ENCODE measurements around the gene IFNL1. TPM values are rescaled to one million over a fixed set of nuclear protein-coding genes. Genes with fewer than 3 reads are reported as not detected.
A peak's percentile ranks its signal among the peaks of the same experiment; 100 is the strongest.
"Not testable (repeated sequence)": the region's sequence is repeated elsewhere in the genome, so short reads cannot be mapped to it uniquely, and the experiment has no call there.

IFNL1 gene
- total RNA-seq, 4 donors from 2014 or later = not detected

GRCh38 chr19:39329948-39330347 lies 33.7 kb downstream of the IFNL1 start:
- whole genome bisulfite sequencing, 2 donors = 83 to 86% methylated on average over 7 of the region's 7 CpGs
- no peak overlapping the region for H3K27ac ChIP-seq
- no peak for DNase-seq (ENCODE audit: low spot score in 2 of 2)

GRCh38 chr19:39332293-39332692 lies 36.1 kb downstream of the IFNL1 start:
- Histone ChIP-seq H3K4me1 (peaks cover 0 to 9% (median 0%) of the 10 kb centered on the region in 4 donors), H3K9me3 (no peaks in the 10 kb centered on the region), H3K27me3 (no peaks in the 10 kb centered on the region), H3K27ac (no peak overlapping the region), H3K36me3 (no peaks in the 10 kb centered on the region), H3K4me3 (no peak overlapping the region)
- no peak for DNase-seq (ENCODE audit: low spot score in 2 of 2)
- TF ChIP-seq POLR2A (IDR thresholded peaks at IDR 0.05) (no peak), EP300 (IDR thresholded peaks at IDR 0.05) (no peak), CTCF (IDR thresholded peaks at IDR 0.05) (no peak)
- 85% methylated on average over 7 of the region's 7 CpGs for WGBS, 2 donors

More at GRCh38 chr19:39329948-39330347, 33.7 kb downstream of the IFNL1 start:
- no peak for TF ChIP-seq POLR2A (IDR thresholded peaks at IDR 0.05)
- no peak for TF ChIP-seq CTCF (IDR thresholded peaks at IDR 0.05)
- TF ChIP-seq EP300 (IDR thresholded peaks at IDR 0.05) = no peak
- Histone ChIP-seq H3K4me1 (peaks cover 0 to 9% (median 0%) of the 10 kb centered on the region in 4 donors), H3K4me3 (no peak overlapping the region), H3K9me3 (no peaks in the 10 kb centered on the region), H3K36me3 (no peaks in the 10 kb centered on the region), H3K27me3 (no peaks in the 10 kb centered on the region)

DNA sequence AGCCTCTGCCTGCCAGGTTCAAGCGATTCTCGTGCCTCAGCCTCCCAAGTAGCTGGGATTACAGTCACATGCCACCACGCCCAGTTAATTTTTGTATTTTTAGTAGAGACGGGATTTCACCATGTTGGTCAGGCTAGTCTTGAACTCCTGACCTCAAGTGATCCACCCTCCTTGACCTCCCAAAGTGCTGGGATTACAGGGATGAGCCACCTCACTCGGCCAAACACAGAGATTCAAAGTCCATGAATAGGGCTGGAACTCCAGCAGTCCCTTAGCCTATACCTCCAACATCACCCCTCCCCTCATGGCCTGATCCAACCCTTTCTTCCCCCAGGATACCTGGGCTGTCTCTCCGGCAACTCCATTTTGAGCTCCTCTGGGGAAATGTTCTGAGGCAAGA lies 36.5 kb downstream of the IFNL1 start:
- H3K4me3 ChIP-seq; H3K27ac ChIP-seq; H3K4me1 ChIP-seq; H3K27me3 ChIP-seq; DNase-seq (ENCODE audit: low spot score in 2 of 2); H3K9me3 ChIP-seq; H3K36me3 ChIP-seq: not testable (repeated sequence)
- WGBS, 2 donors = 59 to 68% methylated on average over 6 of the region's 6 CpGs

DNA sequence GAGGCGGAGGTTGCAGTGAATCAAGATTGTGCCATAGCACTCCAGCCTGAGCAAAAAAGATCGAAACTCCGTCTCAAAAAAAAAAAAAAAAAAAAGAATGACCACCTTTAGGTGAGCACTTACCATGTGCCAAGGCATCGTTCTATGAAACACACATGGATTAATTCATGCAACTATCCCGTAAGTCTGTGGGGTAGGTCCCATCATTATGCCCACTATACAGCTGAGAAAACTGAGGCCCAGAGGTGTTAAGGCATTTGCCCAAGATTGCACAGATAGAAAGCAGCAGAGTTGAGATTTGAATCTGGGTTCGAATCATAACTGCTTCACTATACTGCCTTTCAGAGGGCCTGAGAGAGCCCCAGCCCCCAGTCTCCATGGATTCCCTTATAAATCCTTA lies 37.3 kb downstream of the IFNL1 start:
- no peak overlapping the region for H3K4me3 ChIP-seq
- H3K36me3 ChIP-seq = no peaks in the 10 kb centered on the region
- no peak overlapping the region for H3K27ac ChIP-seq
- DNase-seq (ENCODE audit: low spot score in 2 of 2) = no peak
- H3K9me3 ChIP-seq = no peaks in the 10 kb centered on the region
- TF ChIP-seq EP300 (IDR thresholded peaks at IDR 0.05) = no peak
- no peak for TF ChIP-seq CTCF (IDR thresholded peaks at IDR 0.05)
- no peak for TF ChIP-seq POLR2A (IDR thresholded peaks at IDR 0.05)
- H3K4me1 ChIP-seq = peaks cover 0 to under 1% (median 0%) of the 10 kb centered on the region in 4 donors
- no peaks in the 10 kb centered on the region for H3K27me3 ChIP-seq
- 89 to 94% methylated on average over 6 of the region's 6 CpGs for WGBS, 2 donors

- H3K27me3 ChIP-seq = no peaks in the 10 kb centered on the region
- H3K27ac ChIP-seq = peak overlapping the region in 1 of 4 donors; percentile 86
- H3K36me3 ChIP-seq = no peaks in the 10 kb centered on the region
- TF ChIP-seq CTCF (IDR thresholded peaks at IDR 0.05) = no peak
- no peaks in the 10 kb centered on the region for H3K4me1 ChIP-seq
- peak overlapping the region in 2 of 4 donors; percentile 37 to 45 for H3K4me3 ChIP-seq
- no peak for DNase-seq (ENCODE audit: low spot score in 2 of 2)
- 87 to 92% methylated on average over 5 of the region's 5 CpGs for WGBS, 2 donors
- H3K9me3 ChIP-seq = no peaks in the 10 kb centered on the region
Observed at GRCh38 chr19:39334444-39334976, 38.3 kb downstream of the IFNL1 start.

GRCh38 chr19:39335168-39335548 lies 39.0 kb downstream of the IFNL1 start:
- peak overlapping the region; percentile 19 to 45 (median 30) for H3K4me3 ChIP-seq
- 44 to 70% methylated on average over 6 of the region's 6 CpGs for WGBS, 2 donors

More at GRCh38 chr19:39335168-39335548, 39.0 kb downstream of the IFNL1 start:
- TF ChIP-seq POLR2A (IDR thresholded peaks at IDR 0.05) (no peak), CTCF (IDR thresholded peaks at IDR 0.05) (no peak), EP300 (IDR thresholded peaks at IDR 0.05) (no peak)
- H3K27me3 ChIP-seq = no peaks in the 10 kb centered on the region
- no peak for DNase-seq (ENCODE audit: low spot score in 2 of 2)
- peak overlapping the region in 3 of 4 donors; percentile 74 to 86 (median 79) for H3K27ac ChIP-seq
- no peaks in the 10 kb centered on the region for H3K9me3 ChIP-seq
- no peaks in the 10 kb centered on the region for H3K36me3 ChIP-seq
- no peaks in the 10 kb centered on the region for H3K4me1 ChIP-seq

Data from tibial nerve (tissue), 4 donors.